Measurements from ENCODE around the gene CD209. TPM values are rescaled to one million over a fixed set of nuclear protein-coding genes. Genes with fewer than 3 reads are reported as not detected.
"Not testable (repeated sequence)": the region's sequence is repeated elsewhere in the genome, so short reads cannot be mapped to it uniquely, and the experiment has no call there.

CD209 gene
- total and polyA plus RNA-seq, 9 of the 15 experiments (the other 6 are each of a cell fraction or from before 2014, with no cell fraction given) = 0.01 TPM; not detected in 8

GRCh38 chr19:7766535-7766934 lies 19.2 kb upstream of the CD209 start:
- intact Hi-C loops (cut with micrococcal nuclease) = no loop called here
- Histone ChIP-seq H3K4me3 (no peak overlapping the region), H4K20me1 (replicated peaks; ENCODE audit: control insufficient read depth, insufficient read depth, low read length) (no peaks in the 10 kb centered on the region), H3K9me3 (replicated peaks; ENCODE audit: control insufficient read depth, insufficient read depth, low read depth, low read length) (no peaks in the 10 kb centered on the region), H3K9me1 (ENCODE audit: control insufficient read depth, insufficient read depth, low read length) (no peaks in the 10 kb centered on the region), H3K27ac (ENCODE audit: extremely low read depth, low read depth, low read length) (no peak overlapping the region), H3K36me3 (ENCODE audit: control insufficient read depth, insufficient read depth, low read length) (no peaks in the 10 kb centered on the region), H3K4me2 (ENCODE audit: insufficient read depth, low read length) (no peak overlapping the region), H3K27me3 (ENCODE audit: control insufficient read depth in 2 of 2, insufficient read depth in 2 of 2, low read length in 2 of 2) (peaks cover 21 to 42% of the 10 kb centered on the region in 2 experiments; a peak in 4 of 5 replicates), H2AFZ (ENCODE audit: low read depth, low read length) (no peak overlapping the region), H3K9ac (ENCODE audit: insufficient read depth in 1 of 2, low read depth in 2 of 2, low read length in 2 of 2) (no peak overlapping the region), H3K4me1 (replicated peaks in 1 of 2; ENCODE audit: control insufficient read depth in 2 of 2, insufficient read depth in 2 of 2, low read length in 2 of 2) (peaks cover 11 to 12% of the 10 kb centered on the region in 2 experiments; a peak in 4 of 5 replicates), H3K79me2 (ENCODE audit: control insufficient read depth, insufficient read depth, low read length) (no peaks in the 10 kb centered on the region)
- 4% methylated on average over 11 of the region's 11 CpGs for WGBS (ENCODE audit: insufficient coverage, low coverage, missing lambda C conversion rate)
- in situ Hi-C loops (cut with MboI) = no loop called here
- ATAC-seq (no peak), DNase-seq (ENCODE audit: extremely low read depth in 1 of 4, low spot score in 3 of 4) (no peak), FAIRE-seq (no peak)
- no TSS peak for BruUV-seq (replicated peaks)
- ChIA-PET CTCF (ENCODE audit: low intra/inter-chr PET ratio) (no interaction called here), POLR2A (interaction anchor here (1.1 kb wide), 1 partner anchor 9 kb away, joined by 3 read pairs; no protein-coding TSS in a partner anchor)
- no peak for TF ChIP-seq XRCC4 (IDR thresholded peaks at IDR 0.05; ENCODE audit: extremely low read depth, insufficient read depth, insufficient read length)
- TF ChIP-seq LCOR (CRISPR knock-in tag; IDR thresholded peaks at IDR 0.05) = no peak

GRCh38 chr19:7765043-7765442 lies 17.7 kb upstream of the CD209 start:
- FAIRE-seq; POLR2A ChIA-PET; H3K4me2 ChIP-seq (ENCODE audit: insufficient read depth, low read length); H4K20me1 ChIP-seq (replicated peaks; ENCODE audit: control insufficient read depth, insufficient read depth, low read length); H2AFZ ChIP-seq (ENCODE audit: low read depth, low read length); H3K27ac ChIP-seq (ENCODE audit: extremely low read depth, low read depth, low read length); H3K9me3 ChIP-seq (replicated peaks; ENCODE audit: control insufficient read depth, insufficient read depth, low read depth, low read length); in situ Hi-C loops (cut with MboI); H3K36me3 ChIP-seq (ENCODE audit: control insufficient read depth, insufficient read depth, low read length); BruUV-seq (replicated peaks); H3K9me1 ChIP-seq (ENCODE audit: control insufficient read depth, insufficient read depth, low read length); H3K79me2 ChIP-seq (ENCODE audit: control insufficient read depth, insufficient read depth, low read length); H3K9ac ChIP-seq (ENCODE audit: insufficient read depth in 1 of 2, low read depth in 2 of 2, low read length in 2 of 2); CTCF ChIA-PET (ENCODE audit: low intra/inter-chr PET ratio); ATAC-seq; intact Hi-C loops (cut with micrococcal nuclease); H3K4me3 ChIP-seq; DNase-seq (ENCODE audit: extremely low read depth in 1 of 4, low spot score in 3 of 4): not testable (repeated sequence)
- peaks cover 11 to 12% of the 10 kb centered on the region in 2 experiments; a peak in 4 of 5 replicates for H3K4me1 ChIP-seq (replicated peaks in 1 of 2; ENCODE audit: control insufficient read depth in 2 of 2, insufficient read depth in 2 of 2, low read length in 2 of 2)
- peaks cover 17 to 42% of the 10 kb centered on the region in 2 experiments; a peak in 4 of 5 replicates for H3K27me3 ChIP-seq (ENCODE audit: control insufficient read depth in 2 of 2, insufficient read depth in 2 of 2, low read length in 2 of 2)
- WGBS (ENCODE audit: insufficient coverage, low coverage, missing lambda C conversion rate) = 33% methylated on average over 1 of the region's 2 CpGs

All from K562 (cell line).